Neural cell (in vitro differentiated cells): ENCODE measurements around the gene EIF1AD. TPM values are rescaled to one million over a fixed set of nuclear protein-coding genes. Genes with fewer than 3 reads are reported as not detected.

Experiments
- H2AFZ ChIP-seq: fragments of 200-600, 300-800 bp; sonication (generic), shearing (Covaris generic); 2 replicates; pipeline ENCODE4 v1.6.0; 2014; ENCODE audit warnings: low read depth, mild to moderate bottlenecking, antibody characterized with exemption, low read length, moderate library complexity
- H3F3A ChIP-seq: fragments of 200-600 bp; shearing (Covaris generic); 2 replicates; pipeline ENCODE4 v1.6.1; 2016; ENCODE audit warnings: mild to moderate bottlenecking, moderate library complexity, mixed read lengths, antibody characterized with exemption, low read length; ENCODE audit not compliant: insufficient read depth, poor library complexity, severe bottlenecking
- H3K27ac ChIP-seq: fragments of 200-600, 300-800 bp; sonication (generic), shearing (Covaris generic); 2 replicates; pipeline ENCODE4 v1.5.1; 2014; ENCODE audit warnings: mild to moderate bottlenecking, low read length, moderate library complexity
- H3K27me3 ChIP-seq: fragments of 300-800, 200-600 bp; sonication (generic), shearing (Covaris generic); 2 replicates; pipeline ENCODE4 v1.6.0; 2014; ENCODE audit warnings: mild to moderate bottlenecking, low read depth, low read length, moderate library complexity; ENCODE audit not compliant: insufficient read depth
- H3K36me3 ChIP-seq: fragments of 300-800, 200-600 bp; sonication (generic), shearing (Covaris generic); 2 replicates; pipeline ENCODE4 v1.5.1; 2014; ENCODE audit warnings: mild to moderate bottlenecking, antibody characterized with exemption, low read length, moderate library complexity; ENCODE audit not compliant: insufficient read depth
- H3K4me2 ChIP-seq: fragments of 300-800, 200-600 bp; sonication (generic), shearing (Covaris generic); 2 replicates; pipeline ENCODE4 v1.6.0; 2014; ENCODE audit warnings: mild to moderate bottlenecking, low read length
- H3K4me3 ChIP-seq: fragments of 300-800, 200-600 bp; sonication (generic), shearing (Covaris generic); 2 replicates; pipeline ENCODE4 v1.5.1; 2014; ENCODE audit warnings: mild to moderate bottlenecking, low read length, moderate library complexity
- H3K79me2 ChIP-seq: fragments of 200-600 bp; shearing (Covaris generic); replicated peaks from 2 replicates; pipeline ENCODE4 v1.6.0; 2014; ENCODE audit warnings: mild to moderate bottlenecking, low read length, moderate library complexity; ENCODE audit not compliant: insufficient read depth
- H3K9ac ChIP-seq: fragments of 300-800, 200-600 bp; sonication (generic), shearing (Covaris generic); 2 replicates; pipeline ENCODE4 v1.6.1; 2016; ENCODE audit warnings: mild to moderate bottlenecking, low read length, mixed read lengths
- H3K9me2 ChIP-seq: fragments of 200-600 bp; shearing (Covaris generic); 2 replicates; pipeline ENCODE4 v1.6.1; 2016; ENCODE audit warnings: mild to moderate bottlenecking, low read length, mixed read lengths; ENCODE audit not compliant: insufficient read depth
- H3K9me3 ChIP-seq: fragments of 200-600, 300-800 bp; sonication (generic), shearing (Covaris generic); 2 replicates; pipeline ENCODE4 v1.6.1; 2016; ENCODE audit warnings: mild to moderate bottlenecking, mixed run types, low read length, moderate library complexity, mixed read lengths
- H4K20me1 ChIP-seq: fragments of 200-600 bp; shearing (Covaris generic); 2 replicates; pipeline ENCODE4 v1.6.1; 2016; ENCODE audit warnings: mild to moderate bottlenecking, mixed run types; ENCODE audit not compliant: insufficient read depth
- EP300 ChIP-seq: fragments of 450-650 bp; conservative IDR thresholded peaks from 2 replicates; pipeline ENCODE4 v1.6.1; 2014; ENCODE audit warnings: antibody characterized with exemption, mild to moderate bottlenecking, moderate library complexity; ENCODE audit not compliant: poor library complexity, severe bottlenecking
- MXI1 ChIP-seq: fragments of 450-650 bp; conservative IDR thresholded peaks from 2 replicates; pipeline ENCODE4 v1.6.1; 2014; ENCODE audit warnings: antibody characterized with exemption, mild to moderate bottlenecking; ENCODE audit not compliant: poor library complexity, severe bottlenecking
- POLR2AphosphoS5 ChIP-seq: IDR thresholded peaks from 2 replicates; pipeline ENCODE4 v1.6.1; 2012
- RAD21 ChIP-seq: fragments of 450-650 bp; conservative IDR thresholded peaks from 2 replicates; pipeline ENCODE4 v1.6.1; 2014; ENCODE audit warnings: antibody characterized with exemption, mild to moderate bottlenecking, moderate library complexity
- SMC3 ChIP-seq: fragments of 450-650 bp; conservative IDR thresholded peaks from 2 replicates; pipeline ENCODE4 v1.6.1; 2014; ENCODE audit warnings: antibody characterized with exemption, mild to moderate bottlenecking, moderate library complexity; ENCODE audit not compliant: poor library complexity
- TAF1 ChIP-seq: IDR thresholded peaks from 2 replicates; pipeline ENCODE4 v1.6.1; 2012; ENCODE audit warnings: low read depth
- polyA plus RNA-seq: library from polyadenylated mRNA; depleted of rRNA; stranded (reverse); fragments of >200 nt; gene quantifications from 2 replicates; pipeline ENCODE4 v1.2.3, GENCODE V29; 2014
- TF ChIP-seq, protein P1 (sequence below): IDR thresholded peaks from 2 replicates; pipeline ENCODE4 v1.6.1; 2012; ENCODE audit warnings: borderline replicate concordance
- TF ChIP-seq, protein P2 (sequence below): fragments of 450-650 bp; IDR thresholded peaks from 2 replicates; pipeline ENCODE4 v1.5.1; 2014; ENCODE audit warnings: antibody characterized with exemption, mild to moderate bottlenecking, moderate library complexity; ENCODE audit not compliant: poor library complexity, severe bottlenecking

Gene EIF1AD
- polyA plus RNA-seq, 1 donor from 2014 or later, result 34.9 TPM

DNA sequence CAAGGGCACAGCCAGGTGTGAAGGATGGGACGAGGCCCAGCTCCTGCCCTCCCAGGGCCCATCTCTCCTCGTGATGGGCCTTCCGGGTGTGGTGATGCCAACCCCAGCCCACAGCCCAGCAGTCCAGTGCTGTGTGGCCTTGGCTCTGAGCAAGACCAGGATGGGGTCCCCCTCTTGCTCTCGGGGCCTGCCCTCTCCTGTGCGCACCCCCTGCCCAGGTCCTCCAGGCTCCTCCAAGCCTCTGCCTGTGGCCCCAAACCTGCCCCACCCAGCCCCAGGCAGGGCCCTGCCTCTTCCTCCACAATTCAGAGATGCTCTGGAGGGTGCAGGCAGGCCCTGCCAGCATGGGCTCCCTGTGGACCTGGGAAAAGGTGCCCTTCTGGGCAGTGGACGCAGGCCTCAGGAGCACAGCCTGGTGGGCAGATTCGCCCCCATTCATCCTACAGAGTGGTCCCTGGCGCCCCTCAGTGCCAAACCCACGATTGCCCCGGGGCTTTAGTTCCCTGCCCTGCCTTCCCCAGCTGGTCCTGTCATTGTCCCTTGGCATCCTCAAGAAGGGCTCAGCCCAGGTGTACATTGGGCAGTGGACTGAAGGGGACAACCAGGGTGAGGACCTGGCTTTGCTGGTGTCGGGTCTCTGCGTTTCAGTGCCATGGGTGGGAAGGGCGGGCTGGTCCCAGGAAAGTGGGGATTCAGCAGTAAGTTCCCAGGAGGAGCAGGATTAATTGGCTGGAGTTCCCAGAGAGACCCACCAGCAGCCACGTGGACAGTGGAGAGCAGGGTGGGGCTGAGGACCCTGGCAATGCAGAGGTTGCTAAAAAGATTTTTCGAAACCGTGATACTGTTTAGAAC lies 19.8 kb downstream of the EIF1AD start:
- Histone ChIP-seq H3K4me2 (no peak overlapping the region), H3K27ac (no peak overlapping the region), H3F3A (no peaks in the 10 kb centered on the region), H3K4me3 (no peak overlapping the region), H3K27me3 (no peaks in the 10 kb centered on the region), H3K9me2 (no peaks in the 10 kb centered on the region), H3K36me3 (no peaks in the 10 kb centered on the region), H3K79me2 (no peaks in the 10 kb centered on the region), H3K9ac (no peak overlapping the region), H3K9me3 (no peaks in the 10 kb centered on the region), H4K20me1 (no peaks in the 10 kb centered on the region), H2AFZ (no peak overlapping the region)
- TF ChIP-seq MXI1, result no peak
- TF ChIP-seq, protein P1, sequence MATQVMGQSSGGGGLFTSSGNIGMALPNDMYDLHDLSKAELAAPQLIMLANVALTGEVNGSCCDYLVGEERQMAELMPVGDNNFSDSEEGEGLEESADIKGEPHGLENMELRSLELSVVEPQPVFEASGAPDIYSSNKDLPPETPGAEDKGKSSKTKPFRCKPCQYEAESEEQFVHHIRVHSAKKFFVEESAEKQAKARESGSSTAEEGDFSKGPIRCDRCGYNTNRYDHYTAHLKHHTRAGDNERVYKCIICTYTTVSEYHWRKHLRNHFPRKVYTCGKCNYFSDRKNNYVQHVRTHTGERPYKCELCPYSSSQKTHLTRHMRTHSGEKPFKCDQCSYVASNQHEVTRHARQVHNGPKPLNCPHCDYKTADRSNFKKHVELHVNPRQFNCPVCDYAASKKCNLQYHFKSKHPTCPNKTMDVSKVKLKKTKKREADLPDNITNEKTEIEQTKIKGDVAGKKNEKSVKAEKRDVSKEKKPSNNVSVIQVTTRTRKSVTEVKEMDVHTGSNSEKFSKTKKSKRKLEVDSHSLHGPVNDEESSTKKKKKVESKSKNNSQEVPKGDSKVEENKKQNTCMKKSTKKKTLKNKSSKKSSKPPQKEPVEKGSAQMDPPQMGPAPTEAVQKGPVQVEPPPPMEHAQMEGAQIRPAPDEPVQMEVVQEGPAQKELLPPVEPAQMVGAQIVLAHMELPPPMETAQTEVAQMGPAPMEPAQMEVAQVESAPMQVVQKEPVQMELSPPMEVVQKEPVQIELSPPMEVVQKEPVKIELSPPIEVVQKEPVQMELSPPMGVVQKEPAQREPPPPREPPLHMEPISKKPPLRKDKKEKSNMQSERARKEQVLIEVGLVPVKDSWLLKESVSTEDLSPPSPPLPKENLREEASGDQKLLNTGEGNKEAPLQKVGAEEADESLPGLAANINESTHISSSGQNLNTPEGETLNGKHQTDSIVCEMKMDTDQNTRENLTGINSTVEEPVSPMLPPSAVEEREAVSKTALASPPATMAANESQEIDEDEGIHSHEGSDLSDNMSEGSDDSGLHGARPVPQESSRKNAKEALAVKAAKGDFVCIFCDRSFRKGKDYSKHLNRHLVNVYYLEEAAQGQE, result no peak
- TF ChIP-seq SMC3, result no peak
- TF ChIP-seq EP300, result no peak
- TF ChIP-seq RAD21, result no peak
- no peak for TF ChIP-seq TAF1
- no peak for TF ChIP-seq POLR2AphosphoS5

DNA sequence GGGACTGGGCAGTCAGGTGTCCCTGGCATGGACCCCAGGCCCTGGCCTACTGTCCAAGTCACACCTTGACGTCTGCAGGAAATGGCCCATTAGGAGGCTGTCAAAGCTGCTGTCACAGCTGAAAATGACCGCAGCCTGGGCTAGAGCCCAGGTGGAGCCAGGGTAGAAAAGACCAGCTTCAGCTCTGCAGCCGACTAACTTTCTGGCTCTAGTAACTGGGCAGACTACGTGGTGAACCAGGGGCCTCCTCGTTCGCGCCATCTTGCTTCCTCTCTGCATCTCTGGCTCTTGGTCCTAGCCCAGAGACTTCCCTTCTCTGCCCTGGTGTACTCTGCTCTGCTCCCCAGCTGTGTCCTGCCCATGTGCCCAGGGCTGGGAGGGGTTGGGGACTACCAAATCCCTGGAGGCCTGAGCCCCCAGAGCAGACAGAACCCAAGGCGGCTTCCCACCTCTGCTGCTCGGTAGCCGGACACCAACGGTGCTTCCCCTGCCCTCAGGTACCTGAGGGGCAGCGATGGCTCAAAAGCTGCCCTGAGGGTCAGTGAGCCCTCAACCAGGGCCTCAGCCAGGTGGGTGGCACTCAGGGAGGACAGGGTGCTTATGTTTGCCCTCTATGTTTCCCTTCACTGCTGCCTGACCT lies 20.7 kb downstream of the EIF1AD start:
- no peaks in the 10 kb centered on the region for H3K9me2 ChIP-seq
- H3K4me3 ChIP-seq, result no peak overlapping the region
- no peaks in the 10 kb centered on the region for H3K79me2 ChIP-seq
- no peak overlapping the region for H3K4me2 ChIP-seq
- TF ChIP-seq SMC3, result no peak
- TF ChIP-seq, protein P2, sequence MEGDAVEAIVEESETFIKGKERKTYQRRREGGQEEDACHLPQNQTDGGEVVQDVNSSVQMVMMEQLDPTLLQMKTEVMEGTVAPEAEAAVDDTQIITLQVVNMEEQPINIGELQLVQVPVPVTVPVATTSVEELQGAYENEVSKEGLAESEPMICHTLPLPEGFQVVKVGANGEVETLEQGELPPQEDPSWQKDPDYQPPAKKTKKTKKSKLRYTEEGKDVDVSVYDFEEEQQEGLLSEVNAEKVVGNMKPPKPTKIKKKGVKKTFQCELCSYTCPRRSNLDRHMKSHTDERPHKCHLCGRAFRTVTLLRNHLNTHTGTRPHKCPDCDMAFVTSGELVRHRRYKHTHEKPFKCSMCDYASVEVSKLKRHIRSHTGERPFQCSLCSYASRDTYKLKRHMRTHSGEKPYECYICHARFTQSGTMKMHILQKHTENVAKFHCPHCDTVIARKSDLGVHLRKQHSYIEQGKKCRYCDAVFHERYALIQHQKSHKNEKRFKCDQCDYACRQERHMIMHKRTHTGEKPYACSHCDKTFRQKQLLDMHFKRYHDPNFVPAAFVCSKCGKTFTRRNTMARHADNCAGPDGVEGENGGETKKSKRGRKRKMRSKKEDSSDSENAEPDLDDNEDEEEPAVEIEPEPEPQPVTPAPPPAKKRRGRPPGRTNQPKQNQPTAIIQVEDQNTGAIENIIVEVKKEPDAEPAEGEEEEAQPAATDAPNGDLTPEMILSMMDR, result no peak
- no peaks in the 10 kb centered on the region for H4K20me1 ChIP-seq
- no peak overlapping the region for H3K9ac ChIP-seq
- H3F3A ChIP-seq, result no peaks in the 10 kb centered on the region
- H3K9me3 ChIP-seq, result no peaks in the 10 kb centered on the region
- no peaks in the 10 kb centered on the region for H3K27me3 ChIP-seq
- no peaks in the 10 kb centered on the region for H3K36me3 ChIP-seq
- no peak overlapping the region for H2AFZ ChIP-seq
- H3K27ac ChIP-seq, result no peak overlapping the region
